Measurements from ENCODE around the gene SLC12A8. TPM values are rescaled to one million over a fixed set of nuclear protein-coding genes. Genes with fewer than 3 reads are reported as not detected.

Gene SLC12A8
- total RNA-seq, 2 donors from 2014 or later, result 20.7 to 33.7 TPM

DNA sequence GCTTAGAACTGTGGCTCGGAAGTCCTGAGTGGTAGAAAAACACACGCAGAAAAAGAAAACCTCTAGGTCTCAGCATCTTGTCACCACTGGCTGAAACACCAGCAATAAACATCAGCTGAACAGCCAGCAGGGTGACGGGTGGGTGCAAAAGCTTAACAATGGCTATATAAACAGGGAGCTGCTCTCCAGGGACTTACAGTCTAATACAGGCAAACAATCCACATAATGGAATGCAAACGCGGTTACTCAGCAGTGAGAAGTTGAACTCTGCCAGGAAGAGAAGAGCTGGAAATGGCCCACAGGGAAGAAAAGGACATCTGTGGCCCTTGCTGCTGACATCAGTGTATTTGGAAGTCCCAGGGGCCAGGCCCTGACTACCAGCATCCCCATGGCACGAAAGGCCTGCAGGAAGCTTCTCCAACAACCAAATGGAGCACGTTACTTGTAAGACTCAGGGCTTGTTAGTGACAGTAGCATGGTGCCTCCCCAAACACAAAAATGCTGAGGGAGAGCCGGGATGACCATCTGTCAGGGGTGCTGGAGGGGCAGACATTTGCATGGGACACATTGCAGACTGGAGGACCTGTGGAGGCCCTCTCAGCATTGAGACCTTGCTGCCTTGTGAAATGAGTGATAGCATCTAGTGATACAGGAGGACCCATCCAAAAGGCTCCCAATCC is 159.8 kb downstream of the SLC12A8 start:
- intact Hi-C loops (cut with DNase I), result no loop called here
- DNase-seq, result no peak
- TF ChIP-seq, protein P1, sequence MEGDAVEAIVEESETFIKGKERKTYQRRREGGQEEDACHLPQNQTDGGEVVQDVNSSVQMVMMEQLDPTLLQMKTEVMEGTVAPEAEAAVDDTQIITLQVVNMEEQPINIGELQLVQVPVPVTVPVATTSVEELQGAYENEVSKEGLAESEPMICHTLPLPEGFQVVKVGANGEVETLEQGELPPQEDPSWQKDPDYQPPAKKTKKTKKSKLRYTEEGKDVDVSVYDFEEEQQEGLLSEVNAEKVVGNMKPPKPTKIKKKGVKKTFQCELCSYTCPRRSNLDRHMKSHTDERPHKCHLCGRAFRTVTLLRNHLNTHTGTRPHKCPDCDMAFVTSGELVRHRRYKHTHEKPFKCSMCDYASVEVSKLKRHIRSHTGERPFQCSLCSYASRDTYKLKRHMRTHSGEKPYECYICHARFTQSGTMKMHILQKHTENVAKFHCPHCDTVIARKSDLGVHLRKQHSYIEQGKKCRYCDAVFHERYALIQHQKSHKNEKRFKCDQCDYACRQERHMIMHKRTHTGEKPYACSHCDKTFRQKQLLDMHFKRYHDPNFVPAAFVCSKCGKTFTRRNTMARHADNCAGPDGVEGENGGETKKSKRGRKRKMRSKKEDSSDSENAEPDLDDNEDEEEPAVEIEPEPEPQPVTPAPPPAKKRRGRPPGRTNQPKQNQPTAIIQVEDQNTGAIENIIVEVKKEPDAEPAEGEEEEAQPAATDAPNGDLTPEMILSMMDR (IDR thresholded peaks at IDR 0.05), result no peak
- Histone ChIP-seq H3K4me3 (no peak overlapping the region), H3K27me3 (no peaks in the 10 kb centered on the region), H3K27ac (peak overlapping the region; percentile 68), H3K9ac (ENCODE audit: low read depth in 2 of 2, low read length in 2 of 2) (peak overlapping the region; percentile 7 to 40), H3K36me3 (no peaks in the 10 kb centered on the region), H3K9me3 (no peaks in the 10 kb centered on the region), H3K4me1 (peaks cover 4% of the 10 kb centered on the region)

DNA sequence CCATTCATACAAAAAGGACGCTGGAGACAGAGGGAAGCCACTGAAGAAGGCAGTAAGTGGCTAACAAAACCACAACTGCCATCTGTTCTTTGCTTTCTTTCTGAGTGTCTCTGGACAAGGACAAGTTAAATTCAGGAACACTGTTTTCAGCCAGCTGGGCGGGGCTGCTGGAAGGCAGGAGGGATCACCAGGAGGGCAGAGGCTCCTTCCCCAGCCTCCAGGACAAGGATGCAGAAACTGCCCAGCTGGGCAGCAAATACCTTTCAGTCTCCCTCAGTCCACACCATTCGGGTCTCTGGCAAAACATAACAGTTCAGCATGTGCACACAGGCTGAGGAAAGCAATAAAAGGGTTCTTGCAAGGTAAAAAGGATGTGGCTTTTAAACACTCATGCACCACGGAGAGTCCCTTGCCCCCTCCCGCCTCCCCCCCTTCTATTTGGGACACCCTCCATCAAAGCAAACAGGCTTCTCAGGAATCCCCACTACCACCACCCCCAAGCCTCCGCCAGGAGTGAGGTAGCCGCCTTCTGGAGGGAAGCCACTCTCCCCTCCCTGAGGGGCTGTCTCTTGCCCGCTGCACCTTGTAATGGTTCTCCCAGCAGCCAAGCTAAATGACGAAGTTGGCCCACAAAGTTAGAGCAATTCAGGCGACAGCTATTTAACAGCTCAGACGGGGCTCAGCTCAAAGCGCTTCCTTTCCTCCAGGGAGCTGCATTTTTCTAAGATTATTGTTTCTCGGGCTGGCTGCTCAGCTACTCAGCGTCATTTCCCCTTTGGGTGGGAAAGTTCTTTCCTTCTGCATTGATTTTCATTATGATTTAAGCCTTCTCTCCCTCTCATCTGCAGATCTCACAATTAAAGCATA is 160.6 kb downstream of the SLC12A8 start:
- H3K4me1 ChIP-seq, result peaks cover 4% of the 10 kb centered on the region

DNA sequence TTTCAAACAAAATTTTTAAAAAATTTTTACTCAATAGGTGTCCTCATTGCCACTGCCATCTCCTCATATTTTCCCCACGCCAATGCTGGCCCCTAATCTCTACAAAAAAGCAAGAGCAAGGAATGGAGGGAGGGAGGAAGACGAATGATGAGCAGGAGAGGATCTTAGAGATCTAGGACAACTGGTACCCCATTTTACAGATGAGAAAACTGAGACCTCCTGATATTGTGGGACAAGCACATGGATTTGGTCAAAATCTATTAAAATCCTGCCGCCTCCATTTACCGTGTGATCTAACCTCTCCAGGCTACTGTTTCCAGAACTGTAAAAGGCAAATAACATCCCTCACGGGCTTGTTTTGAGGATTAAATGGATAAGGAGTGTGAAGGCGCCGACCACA is 161.3 kb downstream of the SLC12A8 start:
- DNase-seq, result no peak
- TF ChIP-seq, protein P1 (IDR thresholded peaks at IDR 0.05), result no peak
- Histone ChIP-seq H3K27me3 (no peaks in the 10 kb centered on the region), H3K4me3 (no peak overlapping the region), H3K27ac (peak overlapping the region; percentile 68), H3K36me3 (no peaks in the 10 kb centered on the region), H3K9me3 (no peaks in the 10 kb centered on the region), H3K4me1 (peaks cover 4% of the 10 kb centered on the region), H3K9ac (ENCODE audit: low read depth in 2 of 2, low read length in 2 of 2) (peak overlapping the region in 1 of 2 donors; percentile 7)
- intact Hi-C loops (cut with DNase I), result no loop called here

More for the DNA sequence above, 160.6 kb downstream of the SLC12A8 start:
- no peaks in the 10 kb centered on the region for H3K9me3 ChIP-seq
- H3K27me3 ChIP-seq, result no peaks in the 10 kb centered on the region
- no peak overlapping the region for H3K4me3 ChIP-seq
- H3K9ac ChIP-seq (ENCODE audit: low read depth in 2 of 2, low read length in 2 of 2), result peak overlapping the region; percentile 7 to 40
- peak; percentile 41 for DNase-seq
- intact Hi-C loops (cut with DNase I), result no loop called here
- peak overlapping the region; percentile 68 for H3K27ac ChIP-seq
- TF ChIP-seq, protein P1 (IDR thresholded peaks at IDR 0.05), result no peak
- no peaks in the 10 kb centered on the region for H3K36me3 ChIP-seq

DNA sequence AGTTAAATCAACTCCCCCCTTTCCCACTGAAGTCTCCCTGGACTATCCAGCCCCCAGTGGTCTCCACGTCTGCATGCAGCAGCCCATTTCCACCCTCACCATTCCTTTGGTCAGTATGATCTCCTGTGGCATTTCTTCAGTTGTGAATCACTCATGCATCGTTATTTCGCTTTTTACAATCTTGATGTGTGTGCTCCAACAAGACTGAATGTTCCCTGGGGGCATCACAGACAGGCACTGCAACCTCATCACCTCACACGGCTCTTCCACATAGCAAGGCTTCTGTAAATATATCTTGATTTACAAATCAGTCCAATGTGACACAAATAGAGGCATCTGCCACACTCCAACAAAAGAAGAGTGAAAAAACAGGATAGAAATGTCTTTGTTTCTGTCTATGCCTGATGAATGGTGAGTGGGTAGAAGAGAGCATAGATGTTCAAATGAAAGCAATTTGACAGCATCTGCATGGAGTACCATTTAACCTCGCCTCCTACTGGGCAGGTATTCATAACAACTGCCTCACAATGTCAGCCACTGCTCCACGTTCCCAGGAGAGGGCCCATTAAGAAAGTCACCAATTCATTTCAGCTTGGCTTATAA is 162.0 kb downstream of the SLC12A8 start:
- no peak overlapping the region for H3K27ac ChIP-seq
- intact Hi-C loops (cut with DNase I), result no loop called here
- no peak overlapping the region for H3K4me3 ChIP-seq
- no peaks in the 10 kb centered on the region for H3K27me3 ChIP-seq
- no peaks in the 10 kb centered on the region for H3K9me3 ChIP-seq
- DNase-seq, result no peak
- peaks cover 4% of the 10 kb centered on the region for H3K4me1 ChIP-seq
- no peaks in the 10 kb centered on the region for H3K36me3 ChIP-seq
- TF ChIP-seq, protein P1 (IDR thresholded peaks at IDR 0.05), result no peak
- H3K9ac ChIP-seq (ENCODE audit: low read depth in 2 of 2, low read length in 2 of 2), result no peak overlapping the region

DNA sequence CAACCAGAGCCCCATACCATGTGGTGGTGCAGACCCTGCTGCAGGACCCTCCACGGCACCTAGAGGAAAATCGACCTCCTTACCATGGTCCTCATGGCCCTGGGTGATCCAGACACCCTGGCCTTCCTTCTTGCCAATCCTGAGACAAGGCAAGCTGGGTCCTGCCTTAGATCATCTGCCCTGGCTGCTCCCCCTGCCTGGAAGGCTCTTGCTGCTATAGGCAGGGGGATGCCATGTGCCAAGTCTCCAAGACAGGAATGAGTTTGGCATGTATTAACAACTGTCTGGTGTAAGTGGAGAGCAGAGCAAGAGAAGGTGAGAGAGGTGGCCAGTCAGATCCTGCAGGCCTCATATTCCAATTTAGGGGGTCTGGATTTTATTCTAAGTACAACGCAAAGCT is 164.3 kb downstream of the SLC12A8 start:
- DNase-seq, result no peak
- intact Hi-C loops (cut with DNase I), result no loop called here
- no peak overlapping the region for H3K9ac ChIP-seq (ENCODE audit: low read depth in 2 of 2, low read length in 2 of 2)
- H3K36me3 ChIP-seq, result no peaks in the 10 kb centered on the region
- no peak overlapping the region for H3K4me3 ChIP-seq
- H3K4me1 ChIP-seq, result peaks cover 4% of the 10 kb centered on the region
- H3K9me3 ChIP-seq, result no peaks in the 10 kb centered on the region
- TF ChIP-seq, protein P1 (IDR thresholded peaks at IDR 0.05), result no peak
- no peaks in the 10 kb centered on the region for H3K27me3 ChIP-seq
- H3K27ac ChIP-seq, result no peak overlapping the region

All from colonic mucosa (tissue), 4 donors.